ENCODE data around the gene TMEM132A.

DNA sequence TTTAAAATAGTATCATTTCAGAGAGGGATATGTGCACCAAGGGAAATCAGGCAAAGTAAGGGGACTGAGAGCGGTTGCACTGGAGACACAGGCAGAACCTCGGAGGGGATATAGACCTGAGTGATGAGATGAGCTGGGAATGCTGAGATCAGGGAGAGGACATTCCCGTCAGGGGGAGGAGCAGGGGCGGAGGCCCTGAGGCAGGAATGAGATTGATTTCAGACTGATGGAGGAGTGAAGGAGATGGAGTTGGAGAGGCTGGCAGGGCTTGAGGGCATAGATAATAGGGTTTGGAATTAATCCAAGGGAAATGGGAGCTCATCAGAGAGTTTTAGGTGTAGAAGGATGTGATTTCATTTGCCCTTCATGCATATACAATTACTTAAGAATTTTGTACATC lies 60.4 kb downstream of the TMEM132A start:
- no peak for TF ChIP-seq JUND (IDR thresholded peaks at IDR 0.05)
- TF ChIP-seq, protein P1, sequence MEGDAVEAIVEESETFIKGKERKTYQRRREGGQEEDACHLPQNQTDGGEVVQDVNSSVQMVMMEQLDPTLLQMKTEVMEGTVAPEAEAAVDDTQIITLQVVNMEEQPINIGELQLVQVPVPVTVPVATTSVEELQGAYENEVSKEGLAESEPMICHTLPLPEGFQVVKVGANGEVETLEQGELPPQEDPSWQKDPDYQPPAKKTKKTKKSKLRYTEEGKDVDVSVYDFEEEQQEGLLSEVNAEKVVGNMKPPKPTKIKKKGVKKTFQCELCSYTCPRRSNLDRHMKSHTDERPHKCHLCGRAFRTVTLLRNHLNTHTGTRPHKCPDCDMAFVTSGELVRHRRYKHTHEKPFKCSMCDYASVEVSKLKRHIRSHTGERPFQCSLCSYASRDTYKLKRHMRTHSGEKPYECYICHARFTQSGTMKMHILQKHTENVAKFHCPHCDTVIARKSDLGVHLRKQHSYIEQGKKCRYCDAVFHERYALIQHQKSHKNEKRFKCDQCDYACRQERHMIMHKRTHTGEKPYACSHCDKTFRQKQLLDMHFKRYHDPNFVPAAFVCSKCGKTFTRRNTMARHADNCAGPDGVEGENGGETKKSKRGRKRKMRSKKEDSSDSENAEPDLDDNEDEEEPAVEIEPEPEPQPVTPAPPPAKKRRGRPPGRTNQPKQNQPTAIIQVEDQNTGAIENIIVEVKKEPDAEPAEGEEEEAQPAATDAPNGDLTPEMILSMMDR (IDR thresholded peaks at IDR 0.05; ENCODE audit: low read depth, low read length, missing input control) = no peak
- TF ChIP-seq FOXA1 (IDR thresholded peaks at IDR 0.05) = no peak
- TF ChIP-seq RAD21 (IDR thresholded peaks at IDR 0.05) = no peak
- TF ChIP-seq TAF1 (conservative IDR thresholded peaks at IDR 0.05) = no peak
- no peak for TF ChIP-seq YY1 (IDR thresholded peaks at IDR 0.05)
